Measurements from ENCODE around the gene MAMDC2.
A peak's percentile ranks its signal among the peaks of the same experiment; 100 is the strongest.
"Not testable (repeated sequence)": the region's sequence is repeated elsewhere in the genome, so short reads cannot be mapped to it uniquely, and the experiment has no call there.

MAMDC2 gene

DNA sequence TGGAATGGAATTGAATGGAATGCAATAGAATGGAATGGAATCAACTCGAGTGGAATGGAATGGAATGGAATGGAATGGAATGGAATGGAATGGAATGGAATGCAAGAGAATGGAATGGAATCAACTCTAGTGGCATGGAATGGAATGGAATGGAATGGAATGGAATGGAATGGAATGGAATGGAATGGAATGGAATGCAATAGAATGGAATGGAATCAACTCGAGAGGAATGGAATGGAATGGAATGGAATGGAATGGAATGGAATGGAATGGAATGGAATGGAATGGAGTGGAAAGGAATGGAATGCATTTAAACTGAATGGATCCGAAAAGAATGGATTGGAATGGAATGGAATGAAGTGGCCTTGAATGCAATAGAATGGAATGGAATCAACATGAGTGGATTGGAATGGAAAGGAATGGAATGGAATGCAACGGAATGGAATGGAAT is 5.5 kb upstream of the MAMDC2 start:
- DNase-seq (ENCODE audit: low read depth in 2 of 2) = not testable (repeated sequence)

DNA sequence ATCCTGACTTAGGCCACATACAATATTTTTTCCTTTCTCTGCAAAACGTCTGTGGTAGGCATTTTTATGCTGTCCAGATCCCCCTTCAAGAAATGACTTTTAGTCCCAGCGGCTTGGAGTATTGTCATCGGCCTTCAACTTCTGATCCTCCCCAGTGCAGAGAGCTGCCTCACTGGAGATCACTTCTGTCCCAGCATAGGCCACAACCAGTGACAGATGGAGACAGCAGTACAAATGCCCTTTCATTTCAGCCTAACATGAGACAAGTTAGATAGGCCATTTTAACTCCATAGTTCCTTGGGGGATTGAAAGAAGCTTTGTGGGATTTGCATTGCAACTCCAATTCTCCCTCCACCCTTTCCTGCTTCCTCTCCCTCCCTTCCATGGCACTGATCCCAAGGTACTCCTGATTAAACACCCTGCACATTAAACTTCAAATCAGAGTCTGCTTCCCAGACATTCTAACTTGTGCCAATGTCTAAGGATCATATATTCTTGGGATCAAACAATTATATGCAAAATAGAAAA is 3.2 kb upstream of the MAMDC2 start:
- no peak for DNase-seq (ENCODE audit: low read depth in 2 of 2)

DNA sequence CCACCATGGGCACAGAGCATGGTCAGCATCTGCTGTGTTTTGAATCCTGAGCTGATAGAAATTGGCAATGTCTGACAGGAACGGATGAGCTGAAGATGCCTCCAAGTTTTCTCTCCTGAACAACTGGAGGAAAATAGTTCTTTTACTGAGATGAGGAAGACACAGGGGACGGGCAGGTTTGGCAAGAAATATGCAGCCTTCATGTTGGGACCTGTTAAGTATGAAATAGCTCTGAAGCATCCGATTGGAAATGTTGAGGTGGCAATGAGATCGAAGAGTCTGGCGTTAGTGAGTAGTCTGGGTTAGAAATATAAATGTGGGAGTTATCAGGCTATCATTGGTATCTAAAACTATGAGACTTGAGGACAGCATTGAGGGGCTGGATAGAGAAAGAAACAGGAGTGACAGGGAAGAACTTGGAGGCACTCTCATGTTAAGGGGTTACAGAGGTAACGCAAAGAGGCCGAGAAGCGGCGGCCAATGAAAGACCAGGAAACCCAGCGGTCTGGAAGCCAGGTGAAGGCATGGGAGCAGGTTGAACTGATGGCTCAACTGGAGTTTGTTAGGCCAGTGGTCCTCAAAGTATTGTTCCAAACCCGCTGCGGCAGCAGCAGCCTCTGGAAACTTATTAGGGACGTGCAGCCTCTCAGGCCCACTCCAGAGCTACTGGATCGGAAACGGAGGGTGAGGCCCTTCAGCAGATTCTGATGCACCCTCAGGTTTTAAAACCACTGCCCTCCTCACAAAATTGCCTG is 1.0 kb upstream of the MAMDC2 start:
- DNase-seq (ENCODE audit: low read depth in 2 of 2) = no peak

DNA sequence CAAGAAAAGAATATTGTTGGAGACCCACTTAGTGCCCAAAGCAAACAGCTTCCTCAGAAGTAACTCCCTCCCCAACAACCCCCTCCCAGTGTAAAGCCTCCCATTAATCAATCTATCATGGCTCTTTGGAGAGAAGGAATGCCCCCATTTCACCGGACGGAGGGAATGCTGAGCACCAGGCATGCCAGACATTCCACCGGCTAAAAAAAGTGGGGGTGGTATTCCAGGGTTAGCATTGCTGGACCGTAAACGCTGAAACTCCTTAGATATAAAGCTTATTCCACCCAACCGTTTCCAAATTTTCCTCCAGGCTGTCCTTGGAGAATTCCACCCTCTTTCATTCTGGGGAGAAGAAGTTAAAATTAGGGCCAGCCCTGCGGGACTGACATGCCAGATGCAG is 363 bp upstream of the MAMDC2 start:
- DNase-seq (ENCODE audit: low read depth in 2 of 2) = no peak

DNA sequence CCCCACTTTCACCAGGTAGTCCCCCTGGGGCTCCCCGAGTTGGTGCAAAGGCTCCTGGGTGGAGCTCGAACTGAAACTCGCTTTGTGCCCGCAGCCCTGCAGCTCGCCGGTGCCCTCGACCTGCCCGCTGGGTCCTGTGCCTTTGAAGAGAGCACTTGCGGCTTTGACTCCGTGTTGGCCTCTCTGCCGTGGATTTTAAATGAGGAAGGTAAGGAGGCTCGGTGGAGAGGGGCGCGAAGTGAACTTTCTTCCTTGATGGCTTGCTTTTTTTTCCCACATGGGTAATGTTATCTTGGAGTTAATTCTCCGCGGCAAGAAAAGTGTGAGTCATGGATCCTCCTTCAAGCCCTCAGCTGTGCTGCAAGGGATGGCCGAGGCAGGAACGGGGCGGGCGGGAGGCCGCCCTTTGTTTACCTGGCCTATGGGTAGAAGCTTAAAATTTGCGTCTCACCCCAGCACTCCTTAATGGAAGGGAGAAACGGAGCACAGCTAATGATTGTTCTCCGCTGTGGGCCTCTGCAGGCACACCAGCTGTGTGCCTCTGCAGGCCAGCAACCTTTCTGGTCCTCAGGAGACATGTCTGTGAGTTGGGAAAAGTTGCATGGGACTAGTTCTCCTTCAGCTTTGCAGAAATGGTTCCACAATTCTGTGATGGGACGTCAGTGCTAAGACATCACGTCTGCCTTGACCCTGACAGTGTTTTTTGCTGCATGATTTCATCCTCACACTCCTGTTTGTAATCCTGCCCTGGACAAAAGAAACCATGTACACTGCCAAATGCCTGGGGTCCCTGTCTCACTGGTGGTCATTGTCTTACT is 1.1 kb downstream of the MAMDC2 start:
- no peak for DNase-seq (ENCODE audit: low read depth in 2 of 2)

DNA sequence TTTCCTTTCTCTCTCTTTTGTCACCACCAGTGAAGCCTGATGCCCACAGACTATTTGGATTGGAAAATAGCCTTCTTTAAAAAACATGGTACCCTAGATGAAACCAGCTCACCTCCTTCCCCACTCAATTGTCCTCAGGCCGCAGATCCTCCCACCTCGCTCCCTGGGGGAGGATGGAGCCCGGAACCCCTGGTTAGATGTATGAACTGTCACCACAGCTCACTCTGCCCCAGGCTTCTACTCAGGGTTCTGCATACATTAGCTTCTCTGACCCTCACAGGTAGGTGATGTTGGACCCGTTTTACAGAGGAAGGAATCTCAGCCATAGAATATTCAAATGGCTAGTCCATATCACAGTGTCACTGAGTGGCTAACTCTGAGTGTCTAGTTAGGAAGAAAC is 1.8 kb downstream of the MAMDC2 start:
- DNase-seq (ENCODE audit: low read depth in 2 of 2) = no peak

DNA sequence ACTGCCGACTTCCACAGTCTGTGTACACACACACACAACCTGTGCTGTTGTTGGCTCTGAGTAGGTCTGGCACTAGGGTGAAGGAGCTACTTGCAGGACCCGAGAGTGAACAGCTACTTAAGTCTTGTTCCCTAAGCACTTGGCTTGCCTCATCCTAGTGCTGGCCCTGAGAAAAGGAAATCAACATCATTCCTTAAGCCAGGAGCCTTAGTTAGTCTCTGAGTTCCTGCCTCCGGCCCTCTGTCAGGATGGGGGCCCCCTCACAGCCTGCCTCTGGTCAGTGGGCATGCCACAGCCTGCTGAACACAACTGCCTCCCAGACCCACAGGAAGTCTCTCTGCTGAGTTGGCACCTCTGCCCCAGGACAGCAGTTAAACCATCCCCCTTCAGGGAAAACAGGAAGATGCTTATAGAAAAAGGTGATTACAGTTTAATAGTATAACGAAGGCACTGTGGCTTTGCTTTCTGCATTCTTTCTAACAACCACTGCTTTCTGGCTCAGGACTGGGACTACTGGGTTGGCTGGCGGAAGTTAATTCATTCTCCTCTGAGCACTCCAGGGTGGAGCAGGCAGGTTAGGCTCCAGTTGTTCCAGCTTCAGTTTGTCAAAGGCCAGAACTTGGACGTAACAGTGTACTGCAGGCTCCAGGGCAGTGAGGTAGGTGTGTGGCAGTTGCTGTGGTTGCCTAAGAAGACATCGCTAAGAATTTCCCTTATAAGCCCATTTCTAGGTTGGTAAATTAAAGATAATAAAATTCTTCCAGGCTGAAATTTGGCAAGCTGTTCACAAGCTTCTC is 2.8 kb downstream of the MAMDC2 start:
- no peak for DNase-seq (ENCODE audit: low read depth in 2 of 2)

DNA sequence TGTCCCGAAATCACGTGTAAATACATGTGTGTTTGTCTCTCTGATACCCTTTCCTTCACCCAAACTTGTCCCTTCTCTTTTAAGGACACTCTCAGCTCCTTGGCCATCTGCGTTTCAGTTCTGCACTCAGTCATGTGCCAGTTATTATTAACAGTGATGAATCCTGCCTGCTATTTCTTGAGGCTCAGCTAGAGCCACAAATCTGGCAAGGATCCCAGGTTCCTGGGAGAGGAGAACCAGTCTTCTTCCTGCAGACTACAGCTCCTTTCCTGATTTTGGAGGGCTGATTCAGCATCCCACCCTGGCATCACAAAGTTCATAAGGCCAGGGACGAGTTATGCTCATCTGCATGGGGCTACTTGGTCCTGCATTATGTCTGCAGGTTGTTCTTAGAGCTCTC is 5.6 kb downstream of the MAMDC2 start:
- DNase-seq (ENCODE audit: low read depth in 2 of 2) = peak in 1 of 2 experiments; percentile 3

DNA sequence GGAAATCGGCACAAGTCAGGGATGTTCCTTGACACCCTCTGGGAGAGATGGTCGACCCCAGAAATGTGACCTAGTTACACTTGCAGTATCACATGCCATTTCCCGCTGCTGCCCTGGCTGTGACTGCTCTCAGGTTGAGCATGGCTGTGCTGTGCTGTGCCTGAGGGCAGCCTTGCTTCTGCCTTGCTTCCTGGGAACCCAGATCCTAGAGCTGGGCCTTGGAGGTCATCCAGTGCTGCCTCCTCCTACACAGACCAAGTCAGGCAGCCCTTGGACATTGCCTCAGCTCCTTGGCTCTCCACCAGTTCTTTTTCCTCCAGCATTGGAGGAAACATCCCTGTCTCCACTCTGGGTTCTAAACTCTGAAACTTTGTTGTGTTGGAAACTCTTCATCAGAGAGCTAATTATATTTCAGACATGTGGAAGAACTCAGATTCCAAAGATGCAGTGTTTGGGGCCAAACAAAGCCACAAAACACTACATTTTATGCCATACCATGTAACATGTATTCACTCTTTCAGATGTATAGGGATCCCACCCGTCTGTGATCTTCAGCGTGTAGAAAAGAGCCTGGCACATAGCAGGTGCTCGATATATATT is 6.1 kb downstream of the MAMDC2 start:
- DNase-seq (ENCODE audit: low read depth in 2 of 2) = no peak

DNA sequence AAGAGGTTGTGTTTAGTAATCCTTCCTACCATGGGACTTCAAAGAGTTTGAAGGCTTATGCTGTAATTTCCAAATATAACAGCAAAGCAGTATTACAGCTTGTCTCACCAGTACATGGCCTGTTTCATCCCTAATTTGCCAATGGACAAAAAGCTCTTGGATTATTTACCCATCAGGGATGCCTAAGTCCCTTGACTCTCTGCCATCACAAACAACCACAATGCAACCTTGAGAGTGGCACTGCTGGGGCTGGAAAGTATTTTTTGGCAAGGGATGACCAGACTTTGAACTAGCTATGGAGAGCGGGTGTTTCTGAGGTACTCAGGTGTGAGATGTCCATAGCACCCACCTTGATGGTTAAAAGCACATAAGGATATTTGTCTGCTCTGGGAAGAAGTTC is 9.1 kb downstream of the MAMDC2 start:
- DNase-seq (ENCODE audit: low read depth in 2 of 2) = no peak

DNA sequence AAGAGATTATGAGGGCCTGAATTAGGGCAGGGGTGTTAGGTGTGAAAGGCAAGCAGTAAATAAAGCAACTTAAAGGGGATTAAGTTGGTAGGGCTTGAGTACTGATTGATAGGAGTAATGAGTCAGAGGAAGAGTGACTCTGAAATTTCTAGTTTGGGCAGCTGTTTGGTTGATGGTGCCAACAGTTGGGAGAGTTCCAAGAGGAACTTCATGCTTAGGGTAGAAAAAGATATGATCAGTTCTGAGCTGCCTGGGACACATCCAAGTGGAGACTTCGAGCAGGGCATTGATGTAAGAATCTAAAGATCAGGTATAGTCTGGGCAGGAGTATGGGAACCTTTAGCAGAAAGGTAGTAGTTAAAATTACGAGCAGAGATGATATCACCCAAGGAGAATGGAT is 10.2 kb downstream of the MAMDC2 start:
- no peak for DNase-seq (ENCODE audit: low read depth in 2 of 2)

DNA sequence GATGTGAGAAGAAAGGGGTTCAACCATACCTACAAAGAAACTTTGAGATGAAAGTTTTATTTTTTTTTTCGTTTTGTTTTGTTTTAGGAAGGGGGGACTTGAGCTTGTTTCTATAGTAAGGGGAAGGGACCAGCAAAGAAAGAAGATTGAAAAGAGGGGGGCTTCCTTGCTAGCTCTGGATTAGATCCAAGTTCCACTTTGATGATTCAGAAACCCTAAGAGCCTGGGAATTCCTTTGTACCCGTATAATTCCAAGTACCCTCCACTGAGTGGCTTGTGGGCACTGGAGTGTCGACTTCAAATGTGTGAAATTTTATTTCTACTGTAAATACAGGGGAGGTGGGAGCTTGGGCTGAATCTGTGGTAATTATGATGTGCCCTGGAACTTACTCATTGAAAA is 10.9 kb downstream of the MAMDC2 start:
- DNase-seq (ENCODE audit: low read depth in 2 of 2) = no peak

DNA sequence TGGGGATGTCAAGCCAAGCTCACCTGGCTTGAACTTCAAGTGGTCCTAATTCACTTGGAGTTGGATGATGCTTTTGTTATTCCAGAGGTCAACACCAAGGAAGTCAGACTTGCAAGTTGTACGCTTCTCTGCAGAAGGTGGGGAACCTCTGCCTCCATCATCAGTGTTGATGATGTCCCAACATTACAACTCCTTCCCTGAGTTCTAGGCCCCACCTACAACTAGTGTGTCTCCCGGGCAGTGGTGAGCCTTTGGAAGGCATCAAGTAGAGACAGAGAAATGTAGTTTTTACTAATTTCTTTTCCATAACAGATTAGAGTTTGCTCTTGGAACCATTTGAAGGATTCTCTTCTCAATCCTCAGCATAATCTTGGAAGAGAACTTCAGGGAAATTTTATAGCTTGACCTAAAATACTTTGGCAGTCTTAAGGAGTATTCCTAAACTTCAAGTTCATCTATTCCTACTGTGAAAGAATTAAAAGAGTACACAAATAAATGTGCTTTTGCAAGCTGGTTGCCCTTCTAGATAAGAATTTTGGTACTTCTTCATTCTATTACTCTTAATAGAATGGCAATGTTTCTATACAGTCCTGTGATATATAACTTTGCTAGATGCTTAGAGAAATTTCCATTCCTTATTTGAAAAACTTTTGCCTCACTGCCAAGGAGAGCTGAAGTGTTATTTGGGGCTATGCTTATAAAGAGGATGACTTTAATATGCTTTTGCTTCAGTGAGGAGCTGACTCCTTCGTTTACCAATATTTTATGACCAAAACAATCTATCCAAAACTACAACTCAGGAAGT is 12.0 kb downstream of the MAMDC2 start:
- DNase-seq (ENCODE audit: low read depth in 2 of 2) = no peak

DNA sequence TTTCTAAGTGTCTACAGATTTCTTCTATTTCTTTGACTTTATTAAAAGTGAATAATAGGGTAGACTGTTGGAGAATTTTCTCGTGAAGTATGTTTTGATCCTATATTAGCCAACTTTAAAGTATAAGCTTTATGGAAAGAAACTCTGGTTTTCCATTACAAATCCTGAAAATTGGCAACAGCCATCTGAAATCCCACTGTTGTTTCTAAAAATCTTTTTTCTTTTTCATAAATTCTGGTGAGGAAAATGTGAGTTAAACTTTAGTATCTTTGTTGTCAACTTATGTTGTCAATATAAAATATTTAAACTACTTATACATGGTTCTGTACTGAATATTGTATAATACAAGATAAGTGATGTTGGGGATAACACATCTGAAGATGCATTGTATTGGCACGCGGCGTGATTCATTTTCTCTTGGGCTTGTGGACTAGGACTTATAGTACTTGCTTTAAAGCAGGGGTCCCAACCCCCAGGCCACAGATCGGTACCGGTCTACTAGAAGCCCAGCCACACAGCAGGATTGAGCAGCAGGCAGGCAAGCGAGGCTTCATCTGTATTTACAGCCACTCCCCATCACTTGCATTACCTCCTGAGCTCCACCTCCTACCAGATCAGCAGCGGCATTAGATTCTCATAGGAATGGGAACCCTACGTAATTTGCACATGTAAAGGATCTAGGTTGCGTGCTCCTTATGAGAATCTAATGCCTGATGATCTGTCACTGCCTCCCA is 12.7 kb downstream of the MAMDC2 start:
- no peak for DNase-seq (ENCODE audit: low read depth in 2 of 2)

DNA sequence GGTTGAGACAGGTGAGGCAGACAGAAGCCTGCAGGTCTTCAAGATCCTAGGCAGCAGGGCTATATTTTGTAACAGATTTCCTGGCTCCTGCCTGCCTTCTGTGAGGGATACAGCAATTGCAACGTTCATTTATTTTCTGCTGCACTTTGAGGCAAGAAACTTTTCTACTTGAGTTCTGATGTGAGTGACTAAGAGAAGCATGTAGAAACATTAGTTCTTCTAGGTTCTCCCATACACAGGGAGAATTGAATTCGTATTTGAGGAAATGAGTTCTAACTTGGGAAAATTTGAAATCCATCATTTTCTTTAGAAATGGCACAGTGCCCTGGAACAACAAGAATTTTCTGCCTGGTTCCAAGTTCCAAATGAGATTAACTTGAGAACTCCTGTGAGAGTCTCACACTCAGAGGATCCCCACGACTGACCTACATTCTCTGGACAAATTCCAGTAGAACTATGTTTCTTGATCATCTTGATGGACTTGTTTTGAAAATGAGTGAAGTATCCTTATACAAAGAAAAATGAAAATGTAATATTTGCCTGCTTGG is 15.0 kb downstream of the MAMDC2 start:
- DNase-seq (ENCODE audit: low read depth in 2 of 2) = no peak

DNA sequence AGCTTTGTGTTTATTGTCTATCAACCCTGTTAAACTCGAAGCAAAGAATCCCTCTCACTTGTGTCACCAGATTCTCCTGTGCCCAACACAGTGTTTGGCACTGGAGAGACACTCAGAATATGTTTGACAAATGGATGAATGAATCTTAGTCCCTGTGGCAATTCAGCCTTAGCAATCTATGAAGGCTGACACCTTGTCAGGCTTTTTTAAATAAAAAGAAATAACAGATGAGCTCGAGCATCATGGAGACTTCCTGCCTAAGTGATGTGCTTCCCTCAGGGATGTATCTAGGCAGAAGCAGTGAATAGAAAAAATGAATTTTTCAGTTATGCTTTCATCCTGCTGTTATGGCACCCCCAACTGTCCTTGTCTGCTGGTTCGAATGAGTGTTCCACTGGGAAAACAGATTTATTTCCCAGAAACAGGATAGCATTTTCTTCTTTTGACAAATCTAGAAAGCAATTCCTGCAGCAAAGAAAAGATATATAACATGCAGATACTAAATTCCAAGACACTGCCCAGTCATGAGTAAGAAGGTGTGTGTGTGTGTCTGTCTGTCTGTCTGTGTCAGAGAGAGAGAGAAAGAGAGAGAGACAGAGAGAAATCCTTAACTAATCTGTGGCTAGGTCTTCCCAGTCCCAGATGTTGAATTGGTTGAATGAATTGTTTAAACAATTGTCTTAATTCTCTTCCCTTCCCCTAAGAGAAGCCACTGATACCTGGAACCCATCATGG is 16.7 kb downstream of the MAMDC2 start:
- no peak for DNase-seq (ENCODE audit: low read depth in 2 of 2)

DNA sequence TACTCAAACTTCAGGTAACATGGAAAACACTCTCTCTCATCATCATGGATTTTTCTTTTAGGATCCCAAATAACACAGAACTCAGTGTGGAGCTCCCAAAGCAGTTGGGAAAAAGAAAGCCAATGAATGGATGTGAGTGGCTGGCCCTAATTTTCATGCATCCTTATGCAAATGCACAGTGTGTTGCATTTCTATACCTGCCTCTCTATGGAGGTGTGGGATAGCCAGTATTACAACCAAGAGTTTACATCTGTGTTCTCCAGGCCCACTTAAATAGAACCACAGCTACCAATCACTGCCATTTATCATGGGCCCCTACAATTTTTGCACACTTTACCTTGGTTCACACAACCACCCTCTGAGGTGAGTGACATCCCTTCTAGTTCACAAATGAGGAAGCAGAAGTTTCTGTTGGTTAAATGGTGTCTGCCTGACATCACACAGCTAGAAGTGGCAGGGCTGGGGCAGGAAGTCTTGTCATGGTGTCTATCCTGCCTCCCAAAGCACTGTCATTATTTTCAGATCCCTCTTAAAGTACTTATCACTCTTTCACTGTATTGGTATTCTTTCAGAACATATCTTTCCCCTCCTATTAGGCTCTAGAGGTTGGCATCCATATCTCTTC is 17.3 kb downstream of the MAMDC2 start:
- no peak for DNase-seq (ENCODE audit: low read depth in 2 of 2)

DNA sequence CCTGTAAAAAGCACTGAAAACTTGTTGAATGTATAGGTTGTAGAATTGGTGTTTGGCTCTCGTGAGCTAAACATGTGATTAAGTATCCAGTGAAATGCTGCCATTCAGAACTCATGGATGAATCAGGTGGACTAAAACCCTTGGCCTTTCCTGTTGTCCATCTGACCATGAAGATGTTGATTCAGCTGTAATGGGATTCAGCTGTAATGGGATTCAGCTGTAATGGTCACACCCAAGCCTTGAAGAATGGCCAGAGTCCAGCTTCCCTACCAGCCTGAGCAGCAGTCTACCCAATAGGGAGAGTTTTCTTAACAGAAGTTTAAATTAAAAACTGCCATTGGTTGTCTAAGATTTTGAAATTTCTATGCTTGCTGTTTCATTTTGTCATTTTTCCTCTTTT is 18.1 kb downstream of the MAMDC2 start:
- DNase-seq (ENCODE audit: low read depth in 2 of 2) = no peak

DNA sequence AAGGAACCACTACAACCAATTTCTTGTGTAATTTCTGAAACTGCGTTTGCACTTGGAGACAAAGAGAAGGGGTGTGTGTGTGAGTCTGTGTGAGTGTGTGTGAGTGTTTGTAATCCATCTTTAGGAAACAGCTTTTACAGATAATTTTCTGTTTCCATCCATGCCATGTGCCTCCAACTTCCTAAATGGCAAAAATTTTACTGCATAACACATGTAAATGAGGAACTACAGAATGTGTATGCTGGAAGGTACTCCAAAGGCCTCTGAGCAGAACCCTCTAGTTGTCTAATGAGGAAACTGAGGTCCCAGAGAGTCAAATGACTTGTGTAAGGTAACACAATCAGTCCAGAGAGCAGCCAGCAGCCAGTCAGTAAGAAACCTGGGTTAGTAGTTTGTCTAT is 20.8 kb downstream of the MAMDC2 start:
- no peak for DNase-seq (ENCODE audit: low read depth in 2 of 2)
